Breast epithelium (tissue), 3 donors: Measurements from ENCODE around the gene PML.

Experiments used
- POLR2AphosphoS5 ChIP-seq, 3 donors: sonication (generic); formaldehyde crosslinking; IDR thresholded peaks; one replicate each; pipeline ENCODE4 v1.6.1; 2017; ENCODE audit warnings: antibody characterized with exemption in 3 of 3
- TF ChIP-seq, protein P1 (sequence below), 3 donors: fragments of 450-650 bp; IDR thresholded peaks; one replicate each; pipeline ENCODE4 v1.5.1; 2016 to 2017; ENCODE audit warnings: antibody characterized with exemption in 3 of 3, mild to moderate bottlenecking in 3 of 3, moderate library complexity in 3 of 3

DNA sequence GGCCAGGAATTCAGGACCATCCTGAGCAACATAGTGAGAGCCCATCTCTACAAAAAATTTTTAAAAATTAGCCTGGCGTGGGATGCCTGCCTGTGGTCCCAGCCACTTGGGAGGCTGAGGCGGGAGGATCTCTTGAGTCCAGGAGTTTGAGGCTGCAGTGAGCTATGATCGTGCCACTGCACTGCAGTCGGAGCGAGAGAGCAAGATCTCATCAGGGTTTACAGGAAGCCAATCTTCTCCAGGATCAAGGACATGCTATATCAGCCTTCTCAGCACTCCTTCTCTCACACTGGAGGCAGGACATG lies 2.0 kb upstream of the PML start:
- TF ChIP-seq, protein P1, sequence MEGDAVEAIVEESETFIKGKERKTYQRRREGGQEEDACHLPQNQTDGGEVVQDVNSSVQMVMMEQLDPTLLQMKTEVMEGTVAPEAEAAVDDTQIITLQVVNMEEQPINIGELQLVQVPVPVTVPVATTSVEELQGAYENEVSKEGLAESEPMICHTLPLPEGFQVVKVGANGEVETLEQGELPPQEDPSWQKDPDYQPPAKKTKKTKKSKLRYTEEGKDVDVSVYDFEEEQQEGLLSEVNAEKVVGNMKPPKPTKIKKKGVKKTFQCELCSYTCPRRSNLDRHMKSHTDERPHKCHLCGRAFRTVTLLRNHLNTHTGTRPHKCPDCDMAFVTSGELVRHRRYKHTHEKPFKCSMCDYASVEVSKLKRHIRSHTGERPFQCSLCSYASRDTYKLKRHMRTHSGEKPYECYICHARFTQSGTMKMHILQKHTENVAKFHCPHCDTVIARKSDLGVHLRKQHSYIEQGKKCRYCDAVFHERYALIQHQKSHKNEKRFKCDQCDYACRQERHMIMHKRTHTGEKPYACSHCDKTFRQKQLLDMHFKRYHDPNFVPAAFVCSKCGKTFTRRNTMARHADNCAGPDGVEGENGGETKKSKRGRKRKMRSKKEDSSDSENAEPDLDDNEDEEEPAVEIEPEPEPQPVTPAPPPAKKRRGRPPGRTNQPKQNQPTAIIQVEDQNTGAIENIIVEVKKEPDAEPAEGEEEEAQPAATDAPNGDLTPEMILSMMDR (IDR thresholded peaks at IDR 0.05): no peak
- no peak for TF ChIP-seq POLR2AphosphoS5 (IDR thresholded peaks at IDR 0.05)
